DMS153 treated with DMSO at 0.1 percent for 48 hours (cell line): Measurements from ENCODE around the gene CEACAM3.
"Not testable (repeated sequence)": the region's sequence is repeated elsewhere in the genome, so short reads cannot be mapped to it uniquely, and the experiment has no call there.

Source experiments
- DNase-seq: peaks from one replicate; lab custom pipeline; 2025; ENCODE audit not compliant: unreplicated experiment; lab: John Stamatoyannopoulos, UW

The CEACAM3 gene

DNA sequence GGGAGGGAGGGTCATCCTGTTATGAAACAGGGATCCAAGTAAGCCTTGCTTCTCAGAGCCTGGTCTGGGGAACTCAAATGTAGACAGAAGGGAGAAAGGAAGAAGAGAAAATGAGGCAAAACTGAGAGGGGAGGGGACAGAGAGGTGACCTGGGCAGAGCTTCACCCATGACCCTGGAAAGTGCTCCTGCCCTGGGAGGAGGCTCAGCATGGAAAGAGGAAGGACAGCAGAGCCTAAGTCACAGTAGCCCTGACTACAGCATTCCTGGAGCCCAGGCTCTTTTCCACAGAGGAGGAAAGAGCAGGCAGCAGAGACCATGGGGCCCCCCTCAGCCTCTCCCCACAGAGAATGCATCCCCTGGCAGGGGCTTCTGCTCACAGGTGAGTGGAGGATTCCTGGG, at the start of gene CEACAM3:
TSS of gene CEACAM3 (plus strand) at position 226 of the 400 bp plus-strand sequence. CDS start at position 317, 91 bp downstream.
- no peak for DNase-seq

DNA sequence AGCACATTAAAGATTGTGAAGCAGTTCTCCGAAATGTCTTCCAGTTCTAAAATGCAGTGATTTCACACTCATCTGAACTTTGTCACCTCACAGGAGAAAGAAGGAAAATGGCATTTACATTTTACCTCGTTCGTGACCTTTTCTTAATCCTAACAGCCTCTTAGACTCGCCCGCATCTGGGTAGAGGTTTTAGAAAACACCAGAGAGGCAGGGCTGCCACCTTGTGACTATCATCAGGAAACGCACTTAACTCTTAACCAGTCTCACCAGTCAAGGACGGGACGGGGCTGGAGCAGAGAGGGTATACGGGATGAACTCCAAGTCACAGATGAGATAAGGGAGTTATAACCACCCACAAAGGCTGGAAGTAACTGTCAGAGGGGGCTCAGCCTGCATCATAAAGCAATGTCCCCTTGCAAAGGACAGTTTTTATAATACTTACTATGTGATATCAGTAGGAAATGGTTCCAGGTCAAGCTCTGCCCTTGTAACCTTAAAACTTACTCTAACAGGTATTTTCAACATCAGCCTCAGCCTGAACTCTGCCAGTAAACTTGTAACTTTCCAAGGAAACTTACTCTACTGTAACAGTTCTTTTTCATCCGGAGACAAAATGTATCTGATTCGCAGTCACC, 49.7 kb upstream of the CEACAM3 start:
- DNase-seq, result peak; percentile 88

DNA sequence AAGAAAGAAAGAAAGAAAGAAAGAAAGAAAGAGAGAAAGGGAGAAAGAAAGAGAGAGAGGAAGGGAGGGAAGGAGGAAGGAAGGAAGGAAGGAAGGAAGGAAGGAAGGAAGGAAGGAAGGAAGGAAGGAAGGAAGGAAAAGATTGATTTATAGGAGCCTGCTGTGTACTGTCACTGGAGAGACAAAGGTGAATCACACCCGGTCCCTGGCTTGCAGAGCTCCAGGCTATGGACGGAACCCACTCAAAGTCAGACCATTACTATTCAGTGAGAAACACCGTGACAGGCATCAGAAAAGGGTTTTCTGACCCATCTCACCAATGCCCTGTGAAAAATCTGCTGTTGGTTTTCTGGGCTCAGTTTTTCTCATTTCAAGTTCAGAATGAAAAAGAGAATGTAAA, 48.4 kb upstream of the CEACAM3 start:
- no peak for DNase-seq

DNA sequence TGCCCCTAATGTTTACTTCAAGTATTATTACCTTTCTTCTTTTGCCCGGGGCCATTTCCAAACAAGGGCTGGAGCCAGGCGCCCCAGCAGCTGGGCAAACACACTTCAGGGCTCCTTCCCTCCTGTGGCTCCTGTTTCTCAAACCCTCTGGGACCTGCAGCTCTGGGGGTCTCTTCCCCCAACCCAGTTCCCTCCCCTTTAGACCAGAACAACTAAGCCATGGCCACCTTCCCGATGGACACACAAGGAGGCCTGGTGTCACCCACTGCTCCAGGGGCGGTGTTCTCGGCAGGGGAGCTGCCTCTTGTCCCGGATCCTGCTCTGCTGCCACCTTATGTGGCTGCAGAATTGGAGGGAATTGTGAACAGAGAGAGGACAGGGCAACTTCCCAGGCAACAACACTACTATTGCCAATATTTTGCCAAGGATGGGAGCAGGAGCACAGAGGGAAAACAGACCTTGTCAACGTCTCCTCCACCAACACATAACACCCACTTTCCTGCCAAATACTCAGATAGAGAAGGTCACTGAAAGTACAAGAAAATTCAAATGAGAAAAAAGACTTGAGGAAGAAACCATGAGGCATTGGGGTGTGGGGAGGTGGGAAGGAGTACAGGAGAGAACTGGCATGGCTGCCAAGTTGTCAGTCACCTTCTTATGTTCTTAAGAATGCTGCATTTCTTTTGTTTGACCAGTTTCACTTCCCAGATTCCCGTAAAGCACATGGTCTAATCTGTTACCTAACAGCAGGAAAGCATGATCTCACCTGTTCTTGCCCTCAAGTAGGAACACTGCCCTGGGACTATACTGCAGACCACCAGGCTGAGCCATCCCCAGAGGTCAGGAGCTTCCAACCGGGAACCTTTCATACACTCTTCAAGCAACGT, 45.9 kb upstream of the CEACAM3 start:
- DNase-seq, result not testable (repeated sequence)

DNA sequence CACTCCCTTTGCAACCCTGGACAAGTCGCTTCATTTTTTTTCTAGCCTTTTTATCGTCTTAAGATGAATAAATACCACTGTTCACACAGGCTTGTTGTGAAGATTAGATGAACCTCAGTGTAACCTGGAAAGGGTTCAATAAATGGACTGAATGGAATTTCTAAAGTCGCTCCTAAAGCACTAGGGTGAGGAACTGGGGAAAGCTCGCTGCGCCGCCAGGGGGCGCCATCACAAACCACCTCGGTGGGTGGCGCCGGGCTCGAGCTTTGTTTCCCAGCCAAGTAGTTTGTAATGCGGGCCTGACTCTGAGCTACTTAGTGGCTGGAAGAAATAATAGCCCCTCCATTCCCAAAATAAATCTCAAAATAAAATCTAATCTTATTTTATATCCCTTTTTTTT, 43.2 kb upstream of the CEACAM3 start:
- DNase-seq, result peak; percentile 25

DNA sequence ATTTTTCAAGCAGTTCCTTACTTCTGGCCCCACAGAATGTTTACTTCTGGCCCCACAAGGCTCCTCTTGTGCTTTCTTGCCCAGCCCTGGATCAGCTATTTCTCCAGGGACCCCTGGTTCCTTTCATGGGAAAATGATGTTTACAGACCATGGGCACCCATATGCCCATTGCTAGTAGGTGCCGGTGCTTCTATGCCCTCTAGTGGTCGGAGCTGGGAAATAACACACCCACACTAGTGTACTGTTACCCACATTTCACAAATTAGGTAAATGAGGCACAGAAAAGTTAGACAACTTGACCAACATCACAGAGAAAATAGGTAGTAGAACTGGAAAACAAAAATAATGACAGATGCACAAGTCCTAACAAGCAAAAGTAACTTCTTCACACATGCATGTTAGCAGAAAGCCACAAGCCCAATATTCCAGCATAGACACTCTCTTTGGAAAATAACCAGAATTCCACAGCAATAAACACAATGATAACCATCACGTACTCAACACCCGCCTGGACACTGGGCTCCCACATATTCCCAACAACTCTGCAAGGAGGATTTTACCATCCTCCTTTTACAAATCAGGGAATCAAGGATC, 42.4 kb upstream of the CEACAM3 start:
- peak; percentile 46 for DNase-seq

DNA sequence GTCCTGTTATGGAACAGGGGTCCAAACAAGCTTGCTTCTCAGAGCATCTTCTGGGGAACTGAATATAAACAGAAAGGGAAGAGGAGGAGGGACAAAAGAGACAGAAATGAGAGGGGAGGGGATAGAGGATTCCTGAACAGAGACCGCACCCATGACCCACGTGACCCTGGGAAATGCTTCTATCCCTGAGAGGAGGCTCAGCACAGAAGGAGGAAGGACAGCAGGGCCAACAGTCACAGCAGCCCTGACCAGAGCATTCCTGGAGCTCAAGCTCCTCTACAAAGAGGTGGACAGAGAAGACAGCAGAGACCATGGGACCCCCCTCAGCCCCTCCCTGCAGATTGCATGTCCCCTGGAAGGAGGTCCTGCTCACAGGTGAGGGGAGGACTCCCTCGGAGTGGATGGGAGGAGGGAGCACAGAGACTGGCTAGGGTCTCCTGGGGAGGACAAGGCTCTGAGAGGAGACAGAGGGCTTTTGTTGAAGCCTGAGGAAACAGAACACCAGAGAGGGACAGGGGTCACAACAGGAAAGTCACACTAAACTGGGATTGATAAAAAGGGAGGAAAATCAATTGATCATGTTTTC, 41.0 kb upstream of the CEACAM3 start, which contains the start of gene CEACAM6:
TSS of gene CEACAM6 (plus strand) at position 203 of the 586 bp plus-strand sequence. CDS start at position 312, 109 bp downstream.
- DNase-seq, result peak; percentile 45

DNA sequence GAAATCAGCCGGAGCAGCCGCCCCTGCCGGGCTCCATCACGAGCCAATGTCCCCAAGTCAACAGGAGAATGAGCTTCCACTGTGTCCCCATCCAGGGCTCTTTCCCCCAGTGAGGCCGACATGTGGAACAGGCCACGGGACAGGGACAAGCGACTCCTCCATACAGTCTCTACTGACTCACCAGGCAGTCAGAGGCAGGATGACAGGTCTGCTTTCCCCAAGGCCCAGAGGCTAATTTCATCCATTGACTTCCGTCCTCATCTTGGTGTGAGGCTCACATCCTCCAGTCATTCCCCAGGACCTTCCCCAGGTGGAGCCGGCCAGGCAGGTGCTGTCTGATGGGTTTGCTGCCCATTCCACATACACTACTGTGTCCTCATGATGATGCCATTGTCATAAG, 37.5 kb upstream of the CEACAM3 start:
- DNase-seq, result no peak

DNA sequence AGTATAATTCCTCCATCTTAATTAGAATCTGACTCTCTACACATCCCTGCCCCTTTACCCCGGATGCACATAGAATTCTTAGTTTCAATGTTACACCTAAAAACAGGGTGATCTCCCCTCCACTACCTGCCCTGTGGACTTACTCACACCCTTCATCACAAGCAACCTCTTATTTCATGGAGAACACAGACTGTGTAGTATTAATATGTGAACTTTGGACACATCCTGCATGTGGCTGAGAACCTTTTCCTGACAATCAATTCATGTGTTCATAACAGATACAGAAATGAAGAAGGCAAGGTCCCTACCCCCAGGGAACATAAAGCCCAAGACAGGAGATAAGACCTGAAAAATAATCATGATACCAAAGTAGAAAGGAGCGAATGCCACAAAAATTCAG, 29.3 kb upstream of the CEACAM3 start:
- no peak for DNase-seq

DNA sequence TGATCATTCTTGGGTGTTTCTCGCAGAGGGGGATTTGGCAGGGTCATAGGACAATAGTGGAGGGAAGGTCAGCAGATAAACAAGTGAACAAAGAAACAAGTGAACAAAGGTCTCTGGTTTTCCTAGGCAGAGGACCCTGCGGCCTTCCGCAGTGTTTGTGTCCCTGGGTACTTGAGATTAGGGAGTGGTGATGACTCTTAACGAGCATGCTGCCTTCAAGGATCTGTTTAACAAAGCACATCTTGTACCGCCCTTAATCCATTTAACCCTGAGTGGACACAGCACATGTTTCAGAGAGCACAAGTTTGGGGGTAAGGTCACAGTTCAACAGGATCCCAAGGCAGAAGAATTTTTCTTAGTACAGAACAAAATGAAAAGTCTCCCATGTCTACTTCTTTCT, 28.3 kb upstream of the CEACAM3 start:
- DNase-seq, result not testable (repeated sequence)

DNA sequence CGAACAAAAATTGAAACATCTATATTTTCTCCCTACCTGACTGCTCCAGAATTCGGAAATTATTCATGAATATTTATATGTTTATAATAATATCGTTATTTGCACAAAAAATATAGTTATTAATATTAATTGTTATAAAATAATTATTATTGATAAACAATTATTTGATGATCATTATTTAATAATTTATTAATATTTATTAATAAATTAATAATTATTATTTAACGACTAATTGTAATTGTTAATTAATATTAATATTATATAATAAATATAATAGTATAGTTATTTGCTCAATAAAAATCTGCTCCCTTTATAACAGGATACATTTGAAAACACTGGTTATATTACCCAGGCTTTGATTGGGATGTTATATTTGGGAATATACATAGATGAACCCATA, 26.8 kb upstream of the CEACAM3 start:
- DNase-seq, result no peak

DNA sequence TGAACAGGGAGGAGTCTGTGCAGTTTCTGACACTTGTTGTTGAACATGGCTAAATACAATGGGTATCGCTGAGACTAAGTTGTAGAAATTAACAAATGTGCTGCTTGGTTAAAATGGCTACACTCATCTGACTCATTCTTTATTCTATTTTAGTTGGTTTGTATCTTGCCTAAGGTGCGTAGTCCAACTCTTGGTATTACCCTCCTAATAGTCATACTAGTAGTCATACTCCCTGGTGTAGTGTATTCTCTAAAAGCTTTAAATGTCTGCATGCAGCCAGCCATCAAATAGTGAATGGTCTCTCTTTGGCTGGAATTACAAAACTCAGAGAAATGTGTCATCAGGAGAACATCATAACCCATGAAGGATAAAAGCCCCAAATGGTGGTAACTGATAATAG, 25.0 kb upstream of the CEACAM3 start:
- no peak for DNase-seq

DNA sequence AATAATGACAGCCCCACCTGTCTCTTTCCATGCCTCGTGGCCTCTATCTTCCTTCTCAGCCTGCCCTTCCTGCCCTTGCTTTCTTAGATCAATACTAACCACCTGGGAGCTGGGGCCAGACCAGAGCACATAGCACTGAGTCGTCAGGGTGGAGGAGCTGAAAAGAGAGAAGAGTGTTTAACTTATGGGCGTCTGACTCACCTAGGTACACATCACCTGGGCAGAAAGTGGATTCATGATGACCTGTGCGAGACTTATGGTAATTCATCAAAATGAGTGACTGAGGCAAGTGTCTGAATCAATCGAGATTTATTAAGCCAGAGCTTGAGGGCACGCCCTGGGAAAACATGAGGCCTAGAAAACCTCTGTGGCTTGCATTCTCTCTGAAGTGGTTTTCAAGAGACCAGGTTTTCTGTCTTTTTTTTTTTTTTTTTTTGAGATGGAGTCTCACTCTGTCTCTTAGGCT, 21.8 kb upstream of the CEACAM3 start:
- peak; percentile 98 for DNase-seq

DNA sequence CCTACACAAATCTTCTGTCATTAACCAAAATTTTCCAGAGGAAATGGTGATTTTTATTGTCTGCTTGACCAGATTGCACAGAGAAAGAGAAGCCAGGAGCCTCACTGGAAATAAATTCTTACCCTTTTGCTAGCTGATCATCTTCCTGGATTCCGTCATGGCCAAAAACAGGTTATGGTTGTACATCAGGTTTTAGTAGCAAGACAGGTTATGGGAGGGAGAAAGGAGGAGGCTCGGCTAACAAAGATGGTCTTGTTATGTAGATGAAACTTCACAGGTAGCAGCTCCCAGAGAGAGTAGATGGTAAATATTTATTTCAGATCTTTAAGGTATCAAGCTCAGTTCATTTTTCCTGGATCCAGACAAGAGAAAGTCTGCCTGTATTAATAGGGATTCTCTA, 19.7 kb upstream of the CEACAM3 start:
- no peak for DNase-seq

DNA sequence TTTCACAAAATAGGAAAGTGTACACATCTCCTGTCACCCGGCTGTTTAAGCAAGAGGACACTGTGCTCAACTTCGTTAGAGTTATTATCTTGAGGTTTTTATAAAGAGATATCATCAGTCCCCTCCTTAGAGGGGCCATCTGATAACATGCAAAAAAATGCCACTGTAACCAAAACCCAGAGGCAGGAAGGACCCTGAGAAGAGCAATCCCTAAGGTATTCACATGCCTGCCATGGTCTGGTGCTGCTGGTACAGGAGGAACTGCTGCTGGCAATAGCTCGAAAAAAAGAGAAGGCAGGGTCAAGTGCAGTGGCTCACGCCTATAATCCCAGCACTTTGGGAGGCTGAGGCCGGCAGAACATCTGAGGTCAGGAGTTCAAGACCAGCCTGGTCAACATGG, 12.8 kb upstream of the CEACAM3 start:
- no peak for DNase-seq

DNA sequence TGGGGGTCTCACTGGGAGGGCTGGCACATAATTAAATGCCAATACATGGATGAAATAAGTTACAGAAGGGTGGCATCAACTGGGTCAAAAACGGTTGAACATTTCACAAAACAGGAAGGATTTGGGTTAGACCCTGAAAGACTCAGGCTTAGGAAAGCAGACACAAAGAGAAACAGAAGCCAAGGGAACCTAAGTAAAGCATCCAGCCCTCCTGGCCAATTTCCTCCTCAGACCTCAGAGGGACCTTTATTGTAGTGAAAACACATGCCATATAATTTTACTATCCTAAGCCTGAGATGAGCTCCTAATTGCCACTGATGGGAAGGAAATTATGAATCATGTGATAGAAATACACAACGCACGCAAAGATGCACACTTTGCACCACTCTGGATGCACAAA, 12.1 kb upstream of the CEACAM3 start:
- DNase-seq, result no peak

DNA sequence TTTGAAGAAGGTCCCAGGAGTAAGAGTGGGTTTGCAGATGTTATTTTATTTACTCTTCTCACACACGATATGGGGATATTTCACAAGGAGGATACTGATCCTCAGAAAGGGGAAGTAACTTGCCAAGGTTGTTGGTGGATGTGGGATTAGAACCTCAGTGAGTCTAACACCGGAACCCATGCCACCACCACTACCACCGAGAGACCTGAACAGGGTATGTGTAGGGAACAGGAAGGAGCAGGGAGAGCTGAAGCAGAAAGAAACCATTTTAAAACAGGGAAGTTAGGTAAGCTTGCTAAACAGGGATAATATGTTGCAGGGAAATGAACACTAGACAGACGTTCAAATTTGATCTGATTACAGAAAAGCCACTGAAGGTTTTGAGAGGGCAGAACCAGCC, 11.6 kb upstream of the CEACAM3 start:
- no peak for DNase-seq

DNA sequence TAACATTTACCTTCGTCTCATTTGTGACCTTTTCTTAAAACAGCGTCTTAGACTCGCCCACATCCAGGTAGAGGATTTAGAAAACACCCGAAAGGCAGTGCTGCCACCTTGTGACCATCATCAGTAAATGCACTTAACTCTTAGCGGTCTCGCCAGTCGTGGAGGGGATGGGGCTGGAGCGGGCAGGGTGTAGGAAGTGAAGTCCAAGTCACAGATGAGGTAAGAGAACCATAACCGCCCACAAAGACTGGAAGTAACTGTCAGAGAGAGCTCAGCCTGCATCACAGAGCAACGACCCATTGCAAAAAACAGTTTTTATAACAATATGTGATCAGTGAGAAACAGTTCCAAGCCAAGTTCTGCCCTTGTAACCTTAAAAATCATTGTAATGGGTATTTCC, 10.7 kb upstream of the CEACAM3 start:
- DNase-seq, result peak; percentile 89

DNA sequence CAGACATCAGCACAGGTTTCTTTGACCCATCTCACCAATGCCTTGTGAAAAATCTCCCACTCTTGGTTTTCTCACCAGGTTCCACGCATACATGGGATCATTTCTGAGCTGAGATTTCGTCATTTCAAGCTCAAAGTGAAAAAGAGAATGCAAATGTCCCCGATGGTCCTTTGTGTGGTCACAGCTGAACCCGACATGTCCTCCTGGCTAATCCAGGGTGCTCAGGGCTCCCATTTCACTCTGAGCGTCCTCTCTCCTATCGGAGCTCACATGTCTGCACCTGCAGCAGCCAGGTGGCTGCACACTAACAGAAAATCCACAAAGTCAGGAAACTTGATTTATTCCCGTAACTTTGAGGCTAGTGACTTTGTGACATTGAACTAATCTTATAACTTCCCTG, 9.3 kb upstream of the CEACAM3 start:
- DNase-seq, result no peak

DNA sequence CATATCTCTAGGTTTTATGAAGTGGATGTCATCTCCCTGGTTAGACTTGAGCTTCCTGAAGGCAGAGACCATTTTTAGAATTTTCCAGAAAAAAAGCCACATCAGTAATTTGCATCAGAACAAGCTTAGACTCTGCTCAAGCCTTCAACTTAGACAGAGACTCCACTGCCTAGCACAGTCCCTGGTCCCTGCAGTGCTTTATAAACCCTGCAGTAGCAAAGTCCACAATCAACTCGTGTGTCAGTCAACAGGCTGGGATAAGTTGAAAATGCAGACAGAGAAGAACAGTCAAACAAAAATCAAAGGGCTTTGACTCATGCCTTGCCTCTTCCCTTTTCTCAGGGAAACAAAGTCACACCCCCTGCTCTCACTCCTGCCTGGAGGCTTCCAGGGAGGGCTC, 7.9 kb upstream of the CEACAM3 start:
- DNase-seq, result not testable (repeated sequence)

DNA sequence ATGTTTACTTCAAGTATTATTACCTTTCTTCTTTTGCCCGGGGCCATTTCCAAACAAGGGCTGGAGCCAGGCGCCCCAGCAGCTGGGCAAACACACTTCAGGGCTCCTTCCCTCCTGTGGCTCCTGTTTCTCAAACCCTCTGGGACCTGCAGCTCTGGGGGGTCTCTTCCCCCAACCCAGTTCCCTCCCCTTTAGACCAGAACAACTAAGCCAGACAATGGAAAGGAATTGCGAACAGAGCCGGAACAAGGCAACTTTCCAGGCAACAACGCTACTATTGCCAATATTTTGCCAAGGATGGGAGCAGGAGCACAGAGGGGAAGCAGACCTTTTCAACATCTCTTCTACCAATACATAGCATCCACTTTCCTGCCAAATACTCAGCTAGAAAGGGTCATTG, 7.3 kb upstream of the CEACAM3 start:
- DNase-seq, result peak; percentile 28
